K562 (cell line): ENCODE data around the gene TMEM184A. TPM values are rescaled to one million over a fixed set of nuclear protein-coding genes. Genes with fewer than 3 reads are reported as not detected.

Experiments used
- ATAC-seq: fragments of 200-7000 bp; cut with Tn5 transposase; 3 replicates; pipeline ENCODE4 v1.9.1; 2020; ENCODE audit warnings: moderate library complexity
- BruUV-seq: library from RNA; stranded (reverse); fragments of 400-500 nt; replicated peaks from 2 replicates; lab custom pipeline; 2021; lab: Mats Ljungman, UMichigan
- CTCF ChIA-PET: fragments of 300-600 bp; formaldehyde crosslinking; extraction: SDS; loops from one replicate; lab custom pipeline; 2021; ENCODE audit warnings: low intra/inter-chr PET ratio; lab: Yijun Ruan, JAX
- POLR2A ChIA-PET: fragments of 300-600, 350-650 bp; sonication (Branson Sonifier 250); formaldehyde crosslinking; extraction: SDS; loops from one replicate; lab custom pipeline; 2021; ENCODE audit warnings: antibody characterized with exemption, inconsistent platforms; lab: Yijun Ruan, JAX
- DNase-seq, 4 experiments: peaks; one replicate each; pipeline versions ENCODE4 v3.0.0 to v3.0.0-alpha.2; 2011 to 2018; ENCODE audit warnings: low spot score in 3 of 4, mixed read lengths in 3 of 4; ENCODE audit errors: extremely low read depth in 1 of 4
- FAIRE-seq: peaks from 2 replicates; lab custom pipeline; 2011; peaks lifted over from hg19 to GRCh38; lab: Jason Lieb, UNC
- H2AFZ ChIP-seq: 2 replicates; pipeline ENCODE4 v1.6.0; 2011; ENCODE audit warnings: low read depth, low read length, control low read depth, inconsistent platforms
- H3K27ac ChIP-seq: fragments of 200-600 bp; 3 replicates; pipeline ENCODE4 v1.8.0; 2011; ENCODE audit warnings: low read depth, mild to moderate bottlenecking, control low read depth, inconsistent platforms, low read length, moderate library complexity, mixed read lengths; ENCODE audit errors: extremely low read depth
- H3K27me3 ChIP-seq, 2 experiments: fragments of 300-600 bp in 1 of 2; 2 replicates in 1 of 2; 3 replicates in 1 of 2; pipeline versions ENCODE4 v1.6.0 to v1.8.0; 2011; ENCODE audit warnings: inconsistent platforms in 2 of 2, low read length in 2 of 2, mild to moderate bottlenecking in 1 of 2, mixed read lengths in 1 of 2, moderate library complexity in 1 of 2; ENCODE audit not compliant: control insufficient read depth in 2 of 2, insufficient read depth in 2 of 2
- H3K36me3 ChIP-seq: fragments of 300-600 bp; 3 replicates; pipeline ENCODE4 v1.8.0; 2011; ENCODE audit warnings: mild to moderate bottlenecking, low read length, inconsistent platforms; ENCODE audit not compliant: control insufficient read depth, insufficient read depth
- H3K4me1 ChIP-seq, 2 experiments: fragments of 200-600 bp in 1 of 2; replicated peaks in 1 of 2; 2 replicates in 1 of 2; 3 replicates in 1 of 2; pipeline versions ENCODE4 v1.5.1 to v1.8.0; 2011; ENCODE audit warnings: inconsistent platforms in 2 of 2, low read length in 2 of 2, mild to moderate bottlenecking in 1 of 2, mixed read lengths in 1 of 2, moderate library complexity in 1 of 2; ENCODE audit not compliant: control insufficient read depth in 2 of 2, insufficient read depth in 2 of 2
- H3K4me2 ChIP-seq: 2 replicates; pipeline ENCODE4 v1.6.1; 2011; ENCODE audit warnings: low read length, control low read depth, inconsistent platforms, mixed read lengths; ENCODE audit not compliant: insufficient read depth
- H3K4me3 ChIP-seq: fragments of 200-600 bp; sonication (generic), shearing (Covaris generic); 2 replicates; pipeline ENCODE4 v1.5.1; 2016; ENCODE audit warnings: control low read depth, inconsistent platforms
- H3K79me2 ChIP-seq: fragments of 200-600 bp; 3 replicates; pipeline ENCODE4 v1.8.0; 2011; ENCODE audit warnings: low read length, inconsistent platforms; ENCODE audit not compliant: control insufficient read depth, insufficient read depth
- H3K9ac ChIP-seq, 2 experiments: 2 replicates each; pipeline versions ENCODE4 v1.6.0 to v1.6.1; 2011; ENCODE audit warnings: low read depth in 2 of 2, low read length in 2 of 2, control low read depth in 1 of 2, inconsistent platforms in 1 of 2, mild to moderate bottlenecking in 1 of 2, mixed read lengths in 1 of 2; ENCODE audit not compliant: insufficient read depth in 1 of 2
- H3K9me1 ChIP-seq: one replicate; pipeline ENCODE4 v1.6.0; 2011; ENCODE audit warnings: inconsistent platforms, mild to moderate bottlenecking, low read length, moderate library complexity; ENCODE audit not compliant: control insufficient read depth, insufficient read depth
- H3K9me3 ChIP-seq: replicated peaks from 2 replicates; pipeline ENCODE4 v1.5.1; 2011; ENCODE audit warnings: low read depth, low read length, inconsistent platforms; ENCODE audit not compliant: control insufficient read depth, insufficient read depth
- H4K20me1 ChIP-seq: replicated peaks from 2 replicates; pipeline ENCODE4 v1.6.1; 2011; ENCODE audit warnings: low read length, inconsistent platforms, mixed read lengths; ENCODE audit not compliant: control insufficient read depth, insufficient read depth
- ADNP ChIP-seq: fragments of 200-800 bp; sonication (Bioruptor generic); IDR thresholded peaks from 2 replicates; pipeline ENCODE4 v1.6.1; 2016; ENCODE audit warnings: missing genetic modification characterization, missing compliant biosample characterization
- DIDO1 ChIP-seq: fragments of 450-650 bp; IDR thresholded peaks from 2 replicates; pipeline ENCODE4 v1.6.1; 2016; ENCODE audit warnings: low read depth, missing biosample characterization, missing genetic modification characterization
- ETV1 ChIP-seq: fragments of 450-650 bp; conservative IDR thresholded peaks from 2 replicates; pipeline ENCODE4 v1.6.1; 2016; ENCODE audit warnings: missing genetic modification characterization, control low read depth, low read depth, missing compliant biosample characterization
- MEIS2 ChIP-seq: fragments of 450-650 bp; IDR thresholded peaks from 2 replicates; pipeline ENCODE4 v1.6.1; 2014; ENCODE audit warnings: mild to moderate bottlenecking; ENCODE audit not compliant: partially characterized antibody
- POU5F1 ChIP-seq: fragments of 150-350 bp; IDR thresholded peaks from 2 replicates; pipeline ENCODE4 v1.6.1; 2014; ENCODE audit warnings: borderline replicate concordance, low read length, low read depth, mild to moderate bottlenecking; ENCODE audit not compliant: partially characterized antibody
- PTRF ChIP-seq: fragments of 450-650 bp; IDR thresholded peaks from 2 replicates; pipeline ENCODE4 v1.6.1; 2016; ENCODE audit warnings: mild to moderate bottlenecking, missing genetic modification characterization, missing compliant biosample characterization
- ZFP1 ChIP-seq: fragments of 450-650 bp; formaldehyde crosslinking; IDR thresholded peaks from 2 replicates; pipeline ENCODE4 v1.4.0; 2020; ENCODE audit warnings: mild to moderate bottlenecking, mixed read lengths
- ZNF764 ChIP-seq: fragments of 250-450 bp; sonication (Bioruptor Pico); IDR thresholded peaks from 2 replicates; pipeline ENCODE4 v1.4.0; 2020; ENCODE audit warnings: low read depth, mild to moderate bottlenecking, moderate library complexity
- WGBS: fragments of 100-300 bp; shearing (Covaris generic); methylation state at CpG from one replicate; pipeline ENCODE4 v1.1.6; 2016; ENCODE audit warnings: low coverage, mixed read lengths; ENCODE audit not compliant: insufficient coverage; ENCODE audit errors: missing lambda C conversion rate; 5-methylcytosine and 5-hydroxymethylcytosine counted together
- in situ Hi-C: fragments of 300-500 bp; cut with MboI; formaldehyde crosslinking; loops from 4 replicates; pipeline ENCODE4 v1.15.0; 2018; ENCODE audit warnings: inconsistent platforms, mixed read lengths
- intact Hi-C: fragments of 100-400 bp; cut with micrococcal nuclease; formaldehyde crosslinking; loops from 2 replicates; pipeline ENCODE4 v1.14.2; 2022
- polyA plus RNA-seq, 8 experiments: library from polyadenylated mRNA; depleted of rRNA in 4 of 8; stranded (reverse) in 5 of 8; unstranded in 3 of 8; fragments of >200 nt; fragmentation: Nextera tagmentation in 2 of 8; fragmentation: Illumina TruSeq in 1 of 8; extraction: Ambion mirVana in 2 of 8; extraction: Trizol in 1 of 8; gene quantifications; 2 replicates each; pipeline versions ENCODE4 v1.2.1 to v1.2.3, GENCODE V29; 2011 to 2014; ENCODE audit warnings: inconsistent platforms in 1 of 8, missing spikeins in 1 of 8
- total RNA-seq, 7 experiments: library from RNA; depleted of rRNA in 6 of 7; stranded (reverse); fragments of >200 nt in 6 of 7; fragmentation: Illumina TruSeq in 2 of 7; extraction: Trizol in 2 of 7; gene quantifications; 2 replicates each; pipeline versions ENCODE4 v1.2.1 to v1.2.3, GENCODE V29; 2011 to 2021; ENCODE audit warnings: low replicate concordance in 1 of 7
- TF ChIP-seq, protein P1 (sequence below): sonication (generic); formaldehyde crosslinking; IDR thresholded peaks from 2 replicates; pipeline ENCODE4 v1.5.0; 2020; ENCODE audit warnings: missing genetic modification reagents
- TF ChIP-seq, protein P2 (sequence below): fragments of 250-450 bp; sonication (Bioruptor Pico); IDR thresholded peaks from 2 replicates; pipeline ENCODE4 v1.5.0; 2020; ENCODE audit warnings: mild to moderate bottlenecking, borderline replicate concordance
- TF ChIP-seq, protein P3 (sequence below): sonication (generic); formaldehyde crosslinking; IDR thresholded peaks from 2 replicates; pipeline ENCODE4 v1.9.0; 2022; ENCODE audit warnings: mild to moderate bottlenecking, missing genetic modification reagents

Gene TMEM184A
- total and polyA plus RNA-seq, 9 of the 15 experiments (the other 6 are each of a cell fraction or from before 2014, with no cell fraction given): 0.10 to 0.18 (median 0.11) TPM; not detected in 6

DNA sequence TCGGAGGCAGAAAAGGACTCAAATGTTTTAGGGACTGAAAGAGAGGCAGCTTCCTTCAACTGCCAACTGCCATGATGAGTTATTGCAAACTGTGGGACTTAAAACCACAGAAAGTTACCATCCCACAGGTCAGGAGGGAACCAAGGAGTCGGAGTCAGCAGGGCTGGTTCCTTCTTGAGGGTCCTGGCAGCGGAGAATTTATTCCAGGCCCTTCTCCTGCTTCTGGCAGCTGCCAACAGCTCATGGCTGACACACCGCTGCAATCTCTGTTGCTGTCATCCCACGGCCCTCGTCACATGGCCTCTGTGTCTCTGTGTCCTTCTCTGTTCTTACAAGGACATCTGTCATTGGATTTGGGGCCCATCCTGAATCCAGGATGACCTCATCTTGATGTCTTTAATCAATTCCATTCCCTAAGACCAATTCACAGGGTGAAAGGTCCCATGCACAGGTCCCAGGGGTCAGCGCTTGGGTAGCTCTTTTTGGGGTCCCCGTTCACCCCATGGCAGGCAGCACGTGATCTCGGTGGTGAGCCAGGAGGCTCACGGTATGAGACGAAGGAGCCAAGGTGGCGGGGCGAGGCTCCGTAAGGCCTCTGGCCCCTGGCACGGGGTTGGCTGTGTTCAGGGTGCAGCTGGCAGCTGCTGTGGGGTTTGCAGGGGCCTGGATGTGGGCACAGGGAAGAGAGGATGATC, 41.2 kb upstream of the TMEM184A start:
- Histone ChIP-seq H4K20me1 (peaks cover 9% of the 10 kb centered on the region), H3K36me3 (no peaks in the 10 kb centered on the region), H3K9me3 (no peaks in the 10 kb centered on the region; the same call in 1 of the 2 replicates), H3K9me1 (peaks cover 2% of the 10 kb centered on the region), H3K4me3 (no peak overlapping the region), H3K79me2 (no peaks in the 10 kb centered on the region), H3K9ac (no peak overlapping the region), H3K4me2 (no peak overlapping the region), H3K27ac (no peak overlapping the region), H2AFZ (no peak overlapping the region), H3K4me1 (peaks cover 0 to 19% of the 10 kb centered on the region in 2 experiments; a peak in 3 of 5 replicates), H3K27me3 (peaks cover 52 to 78% of the 10 kb centered on the region in 2 experiments; a peak in 4 of 5 replicates)
- ChIA-PET POLR2A (no interaction called here), CTCF (no interaction called here)
- DNase-seq (no peak), FAIRE-seq (no peak), ATAC-seq (no peak)
- BruUV-seq: no TSS peak
- in situ Hi-C loops (no loop called here), intact Hi-C loops (no loop called here)
- TF ChIP-seq POU5F1 (no peak), ZFP1 (CRISPR knock-in tag) (no peak), PTRF (tag) (no peak), ZNF764 (CRISPR knock-in tag) (no peak), DIDO1 (tag) (no peak), ADNP (tag) (no peak), ETV1 (tag) (no peak), MEIS2 (peak; percentile 49)
- TF ChIP-seq, protein P1, sequence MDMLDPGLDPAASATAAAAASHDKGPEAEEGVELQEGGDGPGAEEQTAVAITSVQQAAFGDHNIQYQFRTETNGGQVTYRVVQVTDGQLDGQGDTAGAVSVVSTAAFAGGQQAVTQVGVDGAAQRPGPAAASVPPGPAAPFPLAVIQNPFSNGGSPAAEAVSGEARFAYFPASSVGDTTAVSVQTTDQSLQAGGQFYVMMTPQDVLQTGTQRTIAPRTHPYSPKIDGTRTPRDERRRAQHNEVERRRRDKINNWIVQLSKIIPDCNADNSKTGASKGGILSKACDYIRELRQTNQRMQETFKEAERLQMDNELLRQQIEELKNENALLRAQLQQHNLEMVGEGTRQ: peak; percentile 14; the same call in 1 of the 2 replicates
- TF ChIP-seq, protein P2, sequence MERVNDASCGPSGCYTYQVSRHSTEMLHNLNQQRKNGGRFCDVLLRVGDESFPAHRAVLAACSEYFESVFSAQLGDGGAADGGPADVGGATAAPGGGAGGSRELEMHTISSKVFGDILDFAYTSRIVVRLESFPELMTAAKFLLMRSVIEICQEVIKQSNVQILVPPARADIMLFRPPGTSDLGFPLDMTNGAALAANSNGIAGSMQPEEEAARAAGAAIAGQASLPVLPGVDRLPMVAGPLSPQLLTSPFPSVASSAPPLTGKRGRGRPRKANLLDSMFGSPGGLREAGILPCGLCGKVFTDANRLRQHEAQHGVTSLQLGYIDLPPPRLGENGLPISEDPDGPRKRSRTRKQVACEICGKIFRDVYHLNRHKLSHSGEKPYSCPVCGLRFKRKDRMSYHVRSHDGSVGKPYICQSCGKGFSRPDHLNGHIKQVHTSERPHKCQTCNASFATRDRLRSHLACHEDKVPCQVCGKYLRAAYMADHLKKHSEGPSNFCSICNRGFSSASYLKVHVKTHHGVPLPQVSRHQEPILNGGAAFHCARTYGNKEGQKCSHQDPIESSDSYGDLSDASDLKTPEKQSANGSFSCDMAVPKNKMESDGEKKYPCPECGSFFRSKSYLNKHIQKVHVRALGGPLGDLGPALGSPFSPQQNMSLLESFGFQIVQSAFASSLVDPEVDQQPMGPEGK: no peak
- TF ChIP-seq, protein P3, sequence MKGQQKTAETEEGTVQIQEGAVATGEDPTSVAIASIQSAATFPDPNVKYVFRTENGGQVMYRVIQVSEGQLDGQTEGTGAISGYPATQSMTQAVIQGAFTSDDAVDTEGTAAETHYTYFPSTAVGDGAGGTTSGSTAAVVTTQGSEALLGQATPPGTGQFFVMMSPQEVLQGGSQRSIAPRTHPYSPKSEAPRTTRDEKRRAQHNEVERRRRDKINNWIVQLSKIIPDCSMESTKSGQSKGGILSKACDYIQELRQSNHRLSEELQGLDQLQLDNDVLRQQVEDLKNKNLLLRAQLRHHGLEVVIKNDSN (CRISPR knock-in tag): peak; percentile 53; the same call in 1 of the 2 replicates
- WGBS: 12% methylated on average over 16 of the region's 16 CpGs
